HG02970 (cell line): Measurements from ENCODE around the gene GUCA1C.

ENCODE experiments used
- ATAC-seq: cut with Tn5 transposase; IDR thresholded peaks from one replicate; pipeline ENCODE4 v1.9.1; 2021; ENCODE audit warnings: mild to moderate bottlenecking, moderate library complexity, moderate number of reproducible peaks; ENCODE audit not compliant: unreplicated experiment, low FRiP score

GUCA1C gene

GRCh38 chr3:108914774-108915641, 38.7 kb downstream of the GUCA1C start:
- ATAC-seq = peak; percentile 61

DNA sequence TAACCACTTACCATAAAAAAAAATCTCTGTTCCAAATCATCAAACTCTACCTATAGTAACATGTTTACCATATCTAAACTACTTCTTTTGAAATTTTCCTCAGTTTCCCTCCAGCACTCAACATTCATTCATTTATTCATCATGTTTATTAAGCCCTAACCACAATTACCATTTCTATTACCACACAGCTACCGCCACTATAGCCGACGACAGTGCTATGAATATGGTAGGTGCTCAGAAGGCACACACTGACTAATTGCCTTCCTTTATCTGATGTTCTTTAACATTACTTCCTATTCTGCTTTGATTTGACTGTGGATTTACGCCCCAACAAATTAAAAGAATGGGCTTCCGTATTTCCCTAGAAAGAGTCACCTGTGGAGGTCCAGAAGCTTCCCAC, 43.9 kb downstream of the GUCA1C start:
- ATAC-seq = no peak

DNA sequence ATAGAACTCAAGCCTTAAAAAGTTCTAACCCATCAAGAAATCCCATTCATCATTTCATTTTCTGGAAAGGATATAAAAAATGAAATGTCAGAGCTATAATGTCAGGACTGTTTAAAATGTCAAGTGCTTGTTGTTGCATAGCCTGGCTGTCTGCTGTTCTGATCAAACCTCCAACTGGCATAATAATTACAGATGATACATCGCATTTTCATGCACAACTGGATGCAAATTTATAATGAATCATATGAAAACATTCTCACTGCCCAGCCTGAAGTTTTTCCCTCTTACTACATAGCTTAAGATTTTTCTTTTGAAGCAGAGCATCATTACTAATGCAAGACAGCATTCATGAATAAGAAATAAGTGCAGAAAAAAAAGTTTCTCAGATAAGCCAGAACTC, 46.5 kb downstream of the GUCA1C start:
- ATAC-seq = no peak

DNA sequence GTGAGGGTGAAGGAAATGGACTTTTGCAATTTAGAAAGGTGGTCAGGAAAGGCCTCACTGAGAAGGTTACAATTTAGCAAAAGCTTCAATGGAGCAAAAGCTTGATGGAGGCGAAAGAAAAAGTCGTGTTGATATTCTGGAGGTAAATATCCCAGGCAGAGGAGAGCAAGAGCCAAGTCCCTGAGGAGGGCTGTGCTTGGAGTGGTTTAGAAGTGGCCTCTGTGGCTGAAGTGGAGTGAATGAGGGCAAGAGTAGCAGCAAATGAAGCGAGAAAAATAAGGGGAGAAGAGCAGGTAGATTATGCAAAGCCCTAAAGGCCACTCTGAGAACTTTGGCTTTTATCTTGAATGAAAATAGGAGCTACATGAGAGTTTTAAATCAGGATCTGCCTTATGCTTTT, 54.1 kb downstream of the GUCA1C start:
- ATAC-seq = no peak

DNA sequence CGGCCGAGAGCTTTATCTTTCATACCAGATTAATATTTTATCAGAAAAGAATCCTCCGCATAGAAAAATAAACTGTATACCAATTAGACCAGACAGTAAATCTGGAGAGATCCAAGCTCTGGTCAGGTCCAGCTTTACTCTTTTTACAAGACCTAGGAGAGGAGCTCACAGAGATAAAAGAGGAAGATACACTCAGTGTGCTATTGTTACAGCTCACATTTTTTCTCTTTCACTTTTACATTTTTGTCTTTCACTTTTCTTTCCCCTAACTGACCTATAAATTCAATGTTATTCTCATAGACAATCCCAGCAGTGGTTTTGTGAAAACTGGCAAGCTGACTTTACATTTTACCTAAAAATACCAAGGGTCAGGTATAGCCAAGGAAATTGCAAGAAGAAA, 55.8 kb downstream of the GUCA1C start:
- no peak for ATAC-seq

- ATAC-seq = no peak
Measured at GRCh38 chr3:108894981-108895380, 58.7 kb downstream of the GUCA1C start.

GRCh38 chr3:108891833-108892232, 61.8 kb downstream of the GUCA1C start:
- no peak for ATAC-seq

- no peak for ATAC-seq
Measured at GRCh38 chr3:108887777-108888176, 65.9 kb downstream of the GUCA1C start.

DNA sequence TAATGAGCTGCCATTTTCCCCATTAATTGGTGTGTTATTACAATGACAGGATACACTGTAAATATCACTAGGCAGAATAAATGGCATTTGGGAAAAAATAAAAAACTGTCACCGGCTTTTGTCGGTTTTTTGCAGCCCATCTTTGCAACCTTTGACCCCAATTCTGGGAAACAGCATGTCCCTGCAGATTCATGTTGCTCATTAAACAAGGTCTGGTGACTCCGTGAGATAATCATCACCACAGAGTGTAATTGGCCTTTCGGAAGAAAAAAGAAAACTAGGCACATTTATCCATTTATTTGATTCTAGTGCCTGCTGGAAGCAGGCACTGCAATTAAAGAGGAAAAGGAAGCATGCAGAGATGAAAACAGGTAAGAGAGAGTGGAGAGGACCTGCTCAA, 66.6 kb downstream of the GUCA1C start:
- ATAC-seq = no peak

DNA sequence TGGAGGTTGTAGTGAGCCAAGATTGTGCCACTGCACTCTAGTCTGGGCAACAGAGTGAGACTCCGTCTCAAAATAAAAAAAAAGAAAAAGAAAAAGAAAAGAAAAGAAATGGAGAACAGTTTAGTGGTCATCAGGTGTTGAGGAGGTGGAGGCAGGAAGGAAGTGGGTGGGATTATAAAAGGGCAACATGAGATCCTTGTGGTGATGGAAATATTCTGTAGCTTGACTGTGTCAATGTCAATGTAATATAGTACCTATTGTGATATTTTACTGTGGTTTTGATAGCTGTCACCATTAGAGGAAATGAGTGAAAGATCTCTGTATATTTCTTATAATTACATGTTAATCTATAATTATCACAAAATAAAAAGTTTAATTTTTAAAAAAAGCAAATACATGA, 70.3 kb downstream of the GUCA1C start:
- ATAC-seq = no peak

- ATAC-seq = no peak
Measured at GRCh38 chr3:108882762-108883161, 70.9 kb downstream of the GUCA1C start.

GRCh38 chr3:108879915-108880314, 73.8 kb downstream of the GUCA1C start:
- ATAC-seq = no peak

DNA sequence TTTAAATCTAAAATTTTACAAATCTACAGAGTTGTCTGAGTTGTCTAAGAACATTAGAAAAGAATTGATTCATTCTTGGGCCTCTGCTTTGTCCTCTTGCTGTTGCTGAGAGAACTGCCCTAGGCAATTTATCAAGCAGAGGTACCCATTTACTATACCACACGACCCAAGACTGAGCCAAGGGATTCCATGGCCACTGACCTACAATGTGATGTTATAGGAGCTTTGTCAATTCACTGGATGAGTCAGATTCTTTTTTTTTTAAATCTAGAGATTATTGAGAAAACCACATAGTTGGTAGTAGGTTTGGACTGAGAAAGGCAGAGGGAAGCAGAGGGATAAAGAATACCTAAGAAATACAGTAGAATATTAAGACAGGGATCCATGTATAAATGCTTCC, 75.8 kb downstream of the GUCA1C start:
- no peak for ATAC-seq

DNA sequence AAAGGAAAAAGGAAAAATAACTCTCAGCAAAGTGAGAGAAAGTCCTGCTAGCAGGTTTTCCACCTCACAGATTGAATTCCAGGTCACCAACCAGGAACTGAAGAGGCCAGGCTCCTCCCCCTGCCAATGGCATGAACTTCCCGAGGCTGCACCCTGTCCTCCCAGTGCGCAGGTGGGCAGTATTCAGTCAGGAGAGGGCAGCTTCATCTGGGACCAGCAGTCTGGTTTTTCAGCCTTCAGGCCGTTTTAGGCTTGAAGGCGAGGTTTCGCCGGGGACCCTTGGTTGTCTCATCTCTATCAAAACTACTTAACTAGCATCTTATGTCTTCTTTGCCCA, 89.9 kb downstream of the GUCA1C start:
- no peak for ATAC-seq

DNA sequence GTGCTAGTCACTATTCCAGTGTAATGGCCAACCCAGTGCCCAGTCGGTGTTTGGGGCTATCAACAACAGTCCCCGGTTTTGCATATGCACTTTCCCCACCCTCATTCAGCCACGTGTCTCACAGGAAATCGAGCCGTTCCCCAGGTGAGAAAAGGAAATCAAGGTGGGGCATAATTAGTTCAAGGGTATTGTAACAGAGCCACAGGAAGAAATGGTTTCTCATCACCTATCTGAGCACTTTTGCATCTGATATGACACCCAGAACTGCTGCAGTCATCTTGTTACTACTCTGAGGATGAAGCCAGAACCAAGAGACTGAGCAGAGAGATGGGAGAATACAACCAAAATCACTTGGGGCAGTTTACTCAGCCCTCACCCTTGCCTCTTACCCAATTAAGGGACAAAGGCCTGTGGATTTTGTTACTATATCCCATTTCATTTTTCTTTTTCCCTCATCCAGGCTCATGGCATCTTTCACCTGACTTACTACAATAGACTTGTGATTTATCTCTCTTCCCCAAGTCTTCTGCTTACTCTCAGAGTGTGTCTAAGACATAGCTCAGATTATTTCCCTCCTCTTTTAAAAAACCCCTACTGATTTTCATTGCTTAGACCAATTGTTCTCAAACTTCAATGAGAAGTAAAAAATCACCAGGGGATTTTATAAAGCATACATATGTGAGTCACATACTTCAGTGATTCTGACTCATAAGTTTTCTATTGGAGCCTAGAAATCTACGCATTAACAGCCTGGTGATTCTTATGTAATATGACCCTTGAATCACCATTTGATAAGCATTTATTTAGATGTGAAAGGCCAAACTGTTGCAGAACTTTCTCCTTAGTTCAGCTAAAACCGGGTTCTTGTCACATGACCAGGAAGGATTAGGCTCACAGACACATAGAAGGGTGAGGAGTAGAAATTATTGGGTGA, 90.5 kb downstream of the GUCA1C start:
- no peak for ATAC-seq

- no peak for ATAC-seq
Measured at GRCh38 chr3:108861401-108861800, 92.3 kb downstream of the GUCA1C start.
